SK-N-SH (cell line): ENCODE data around the gene NEGR1. TPM values are rescaled to one million over a fixed set of nuclear protein-coding genes. Genes with fewer than 3 reads are reported as not detected.

Experiments
- CTCF ChIA-PET: fragments of 300-600, 350-600 bp; formaldehyde crosslinking; extraction: SDS; loops from one replicate; lab custom pipeline; 2021; lab: Yijun Ruan, JAX
- POLR2A ChIA-PET: fragments of 350-600 bp; sonication (Branson Sonifier 250); formaldehyde crosslinking; extraction: SDS; loops from one replicate; lab custom pipeline; 2020; ENCODE audit warnings: antibody characterized with exemption, inconsistent platforms; lab: Yijun Ruan, JAX
- DNase-seq: peaks from one replicate; pipeline ENCODE4 v3.0.0; 2012
- H2AFZ ChIP-seq: fragments of 200-600 bp; sonication (generic); 2 replicates; pipeline ENCODE4 v1.8.1; 2016; ENCODE audit warnings: antibody characterized with exemption, mild to moderate bottlenecking, low read depth
- H3F3A ChIP-seq: fragments of 200-600 bp; sonication (generic); replicated peaks from 2 replicates; pipeline ENCODE3; 2016; ENCODE audit warnings: antibody characterized with exemption, mild to moderate bottlenecking; ENCODE audit not compliant: insufficient read depth
- H3K27ac ChIP-seq, 2 experiments: fragments of 200-500 bp in 1 of 2; fragments of 200-600 bp in 1 of 2; sonication (Bioruptor generic) in 1 of 2; sonication (generic), shearing (Covaris generic) in 1 of 2; 2 replicates each; pipeline versions ENCODE4 v1.5.1 to v1.6.1; 2014 to 2016; ENCODE audit warnings: low read depth in 2 of 2, inconsistent platforms in 1 of 2, low read length in 1 of 2, mild to moderate bottlenecking in 1 of 2, mixed read lengths in 1 of 2
- H3K27me3 ChIP-seq: fragments of 200-600 bp; sonication (generic), shearing (Covaris generic); 2 replicates; pipeline ENCODE4 v1.6.1; 2016; ENCODE audit warnings: mixed run types; ENCODE audit not compliant: insufficient read depth
- H3K36me3 ChIP-seq, 2 experiments: fragments of 200-500 bp in 1 of 2; fragments of 200-600 bp in 1 of 2; sonication (Bioruptor generic) in 1 of 2; sonication (generic) in 1 of 2; replicated peaks in 1 of 2; 2 replicates each; pipeline versions ENCODE3 to v1.5.1; 2014 to 2016; ENCODE audit warnings: low read length in 1 of 2, mild to moderate bottlenecking in 1 of 2; ENCODE audit not compliant: insufficient read depth in 2 of 2, control insufficient read depth in 1 of 2
- H3K4me1 ChIP-seq, 2 experiments: fragments of 200-500 bp in 1 of 2; fragments of 200-600 bp in 1 of 2; sonication (Bioruptor generic) in 1 of 2; sonication (generic), shearing (Covaris generic) in 1 of 2; 2 replicates each; pipeline versions ENCODE4 v1.5.1 to v1.6.1; 2014 to 2016; ENCODE audit warnings: low read depth in 1 of 2, low read length in 1 of 2, mixed run types in 1 of 2; ENCODE audit not compliant: insufficient read depth in 2 of 2, control insufficient read depth in 1 of 2
- H3K4me2 ChIP-seq: fragments of 200-600 bp; sonication (generic), shearing (Covaris generic); 2 replicates; pipeline ENCODE4 v1.6.1; 2017; ENCODE audit warnings: mixed run types
- H3K4me3 ChIP-seq, 2 experiments: fragments of 200-500 bp in 1 of 2; fragments of 200-600 bp in 1 of 2; sonication (Bioruptor generic) in 1 of 2; sonication (generic), shearing (Covaris generic) in 1 of 2; 2 replicates each; pipeline versions ENCODE4 v1.5.1 to v1.8.1; 2014 to 2016; ENCODE audit warnings: low read depth in 2 of 2, inconsistent platforms in 1 of 2, low read length in 1 of 2, mild to moderate bottlenecking in 1 of 2, mixed read lengths in 1 of 2, moderate library complexity in 1 of 2
- H3K79me2 ChIP-seq: fragments of 200-600 bp; sonication (generic); 2 replicates; pipeline ENCODE4 v1.8.1; 2017; ENCODE audit warnings: mild to moderate bottlenecking; ENCODE audit not compliant: insufficient read depth
- H3K9ac ChIP-seq: fragments of 200-600 bp; sonication (generic); 2 replicates; pipeline ENCODE4 v1.6.1; 2017; ENCODE audit warnings: mixed run types
- H3K9me2 ChIP-seq: fragments of 200-600 bp; sonication (generic); 2 replicates; pipeline ENCODE4 v1.6.1; 2017; ENCODE audit warnings: mixed run types
- H3K9me3 ChIP-seq: fragments of 200-600 bp; sonication (generic); 2 replicates; pipeline ENCODE4 v1.6.1; 2017; ENCODE audit warnings: mixed run types, mild to moderate bottlenecking, moderate library complexity
- H4K20me1 ChIP-seq: fragments of 200-600 bp; sonication (generic); 2 replicates; pipeline ENCODE4 v1.6.1; 2017; ENCODE audit warnings: mild to moderate bottlenecking, mixed run types; ENCODE audit not compliant: insufficient read depth
- CHD2 ChIP-seq: fragments of 150-350 bp; IDR thresholded peaks from 2 replicates; pipeline ENCODE4 v1.6.1; 2018; ENCODE audit warnings: low read length; ENCODE audit not compliant: partially characterized antibody
- CTCF ChIP-seq: fragments of 200-600 bp; sonication (generic); IDR thresholded peaks from 2 replicates; pipeline ENCODE4 v1.6.1; 2017; ENCODE audit warnings: antibody characterized with exemption, mild to moderate bottlenecking, moderate library complexity
- ELF1 ChIP-seq: IDR thresholded peaks from 2 replicates; pipeline ENCODE4 v1.4.0; 2012
- EZH2phosphoT487 ChIP-seq: fragments of 200-600 bp; sonication (generic); IDR thresholded peaks from 2 replicates; pipeline ENCODE4 v1.6.1; 2017; ENCODE audit warnings: low read depth, mixed run types, mild to moderate bottlenecking, antibody characterized with exemption, moderate library complexity, borderline replicate concordance
- FOXJ3 ChIP-seq: sonication (generic); formaldehyde crosslinking; IDR thresholded peaks from 2 replicates; pipeline ENCODE4 v1.5.1; 2020; ENCODE audit warnings: mild to moderate bottlenecking, missing genetic modification reagents
- FOXM1 ChIP-seq: IDR thresholded peaks from 2 replicates; pipeline ENCODE4 v1.4.0; 2012; ENCODE audit warnings: low read depth, mild to moderate bottlenecking
- GABPA ChIP-seq: IDR thresholded peaks from 2 replicates; pipeline ENCODE4 v1.4.0; 2012; ENCODE audit warnings: low read depth, mild to moderate bottlenecking
- IRF3 ChIP-seq: fragments of 150-350 bp; IDR thresholded peaks from 2 replicates; pipeline ENCODE4 v1.6.1; 2016; ENCODE audit warnings: mild to moderate bottlenecking, low read depth, low read length
- JUND ChIP-seq: IDR thresholded peaks from 2 replicates; pipeline ENCODE4 v1.4.0; 2012
- MAX ChIP-seq: IDR thresholded peaks from 2 replicates; pipeline ENCODE4 v1.4.0; 2012; ENCODE audit warnings: low read depth
- MEF2A ChIP-seq: IDR thresholded peaks from 2 replicates; pipeline ENCODE4 v1.4.0; 2012; ENCODE audit warnings: low read depth, borderline replicate concordance
- MXI1 ChIP-seq: IDR thresholded peaks from 2 replicates; pipeline ENCODE4 v1.6.1; 2012; ENCODE audit warnings: mild to moderate bottlenecking, low read depth, low read length, improper control_type of control experiment
- NFIC ChIP-seq: IDR thresholded peaks from 2 replicates; pipeline ENCODE4 v1.4.0; 2012; ENCODE audit warnings: borderline replicate concordance
- RAD21 ChIP-seq: IDR thresholded peaks from 2 replicates; pipeline ENCODE4 v1.6.1; 2012; ENCODE audit warnings: mild to moderate bottlenecking, low read length
- REST ChIP-seq: IDR thresholded peaks from 2 replicates; pipeline ENCODE4 v1.6.1; 2012; ENCODE audit warnings: mild to moderate bottlenecking, low read depth, low read length, moderate library complexity
- RFX5 ChIP-seq: IDR thresholded peaks from 2 replicates; pipeline ENCODE4 v1.6.1; 2012; ENCODE audit warnings: mild to moderate bottlenecking, improper control_type of control experiment, low read length
- RXRA ChIP-seq: IDR thresholded peaks from 2 replicates; pipeline ENCODE4 v1.4.0; 2012; ENCODE audit warnings: low read depth, mild to moderate bottlenecking, borderline replicate concordance
- SIN3A ChIP-seq: IDR thresholded peaks from 2 replicates; pipeline ENCODE4 v1.6.1; 2012; ENCODE audit warnings: low read depth, mild to moderate bottlenecking, low read length, moderate library complexity, borderline replicate concordance
- USF2 ChIP-seq: fragments of 150-350 bp; IDR thresholded peaks from 2 replicates; pipeline ENCODE4 v1.6.1; 2017; ENCODE audit warnings: antibody characterized with exemption, low read length, low read depth, borderline replicate concordance
- ZBTB33 ChIP-seq: IDR thresholded peaks from 2 replicates; pipeline ENCODE4 v1.4.0; 2012; ENCODE audit warnings: low read depth, borderline replicate concordance
- polyA plus RNA-seq, 3 experiments: library from polyadenylated mRNA; depleted of rRNA; stranded (reverse); fragments of >200 nt; gene quantifications; 2 replicates each; pipeline ENCODE4 v1.2.3, GENCODE V29; 2012

The NEGR1 gene
- polyA plus RNA-seq, 1 of the 3 experiments (the other 2 are of a cell fraction) = 0.21 TPM

GRCh38 chr1:71462247-71462646 is 820.1 kb downstream of the NEGR1 start:
- CTCF ChIA-PET = no interaction called here
- Histone ChIP-seq H2AFZ (no peak overlapping the region), H3K9me2 (no peaks in the 10 kb centered on the region), H3K4me2 (no peak overlapping the region), H3K79me2 (no peaks in the 10 kb centered on the region), H3K36me3 (no peaks in the 10 kb centered on the region), H3K27ac (no peak overlapping the region), H3K9ac (no peak overlapping the region), H3K27me3 (no peaks in the 10 kb centered on the region), H3K9me3 (no peaks in the 10 kb centered on the region), H4K20me1 (no peaks in the 10 kb centered on the region), H3F3A (no peaks in the 10 kb centered on the region), H3K4me1 (peaks cover 0 to 3% of the 10 kb centered on the region in 2 experiments; a peak in 2 of 4 replicates), H3K4me3 (no peak overlapping the region)
- no peak for DNase-seq
- TF ChIP-seq USF2 (no peak), CHD2 (no peak), RAD21 (no peak), MXI1 (no peak), JUND (no peak), NFIC (no peak), REST (no peak), FOXM1 (no peak), EZH2phosphoT487 (no peak), RXRA (no peak), IRF3 (no peak), MAX (no peak), RFX5 (no peak), CTCF (no peak), SIN3A (no peak), MEF2A (no peak), ZBTB33 (no peak), FOXJ3 (CRISPR knock-in tag) (no peak), ELF1 (no peak), GABPA (no peak)
- POLR2A ChIA-PET = no interaction called here
